Liver (tissue), 9 donors: ENCODE results near the gene FCHO2. TPM values are rescaled to one million over a fixed set of nuclear protein-coding genes. Genes with fewer than 3 reads are reported as not detected.
"Not testable (repeated sequence)": the region's sequence is repeated elsewhere in the genome, so short reads cannot be mapped to it uniquely, and the experiment has no call there.

Experiments
- DNase-seq: peaks from one replicate; pipeline ENCODE4 v3.0.0-alpha.2; 2017; ENCODE audit warnings: low spot score
- H3K27ac ChIP-seq, 2 donors: one replicate each; pipeline ENCODE4 v1.7.0; 2013; ENCODE audit warnings: inconsistent platforms in 2 of 2, low read length in 2 of 2, control low read depth in 1 of 2, low read depth in 1 of 2, mild to moderate bottlenecking in 1 of 2
- H3K27me3 ChIP-seq, 4 donors: one replicate each; pipeline versions ENCODE4 v1.6.1 to v1.7.0; 2013; ENCODE audit warnings: low read length in 3 of 4, inconsistent platforms in 1 of 4, mild to moderate bottlenecking in 1 of 4, moderate library complexity in 1 of 4; ENCODE audit not compliant: control insufficient read depth in 4 of 4, insufficient read depth in 4 of 4
- H3K36me3 ChIP-seq, 4 donors: one replicate each; pipeline versions ENCODE4 v1.6.1 to v1.7.0; 2013; ENCODE audit warnings: low read length in 3 of 4, mild to moderate bottlenecking in 3 of 4, low read depth in 1 of 4, moderate library complexity in 1 of 4; ENCODE audit not compliant: control insufficient read depth in 4 of 4, insufficient read depth in 3 of 4
- H3K4me1 ChIP-seq, 4 donors: one replicate each; pipeline versions ENCODE4 v1.6.1 to v1.7.0; 2013; ENCODE audit warnings: low read length in 3 of 4, mild to moderate bottlenecking in 3 of 4, moderate library complexity in 1 of 4; ENCODE audit not compliant: control insufficient read depth in 4 of 4, insufficient read depth in 4 of 4
- H3K4me3 ChIP-seq, 3 donors: one replicate each; pipeline versions ENCODE4 v1.6.1 to v1.7.0; 2013; ENCODE audit warnings: low read length in 3 of 3, control low read depth in 1 of 3, low read depth in 1 of 3, mild to moderate bottlenecking in 1 of 3
- H3K9ac ChIP-seq, 2 donors: one replicate each; pipeline ENCODE4 v1.7.0; 2013; ENCODE audit warnings: low read length in 2 of 2, mild to moderate bottlenecking in 2 of 2, moderate library complexity in 2 of 2, control low read depth in 1 of 2, low read depth in 1 of 2
- H3K9me3 ChIP-seq, 4 donors: one replicate each; pipeline versions ENCODE4 v1.6.1 to v1.7.0; 2013; ENCODE audit warnings: low read length in 3 of 4; ENCODE audit not compliant: control insufficient read depth in 4 of 4
- ATF3 ChIP-seq: IDR thresholded peaks from 2 replicates; pipeline ENCODE4 v1.6.1; 2016; ENCODE audit warnings: antibody characterized with exemption
- CTCF ChIP-seq: fragments of 150-350 bp; IDR thresholded peaks from 2 replicates; pipeline ENCODE4 v1.5.1; 2017; ENCODE audit warnings: improper control_type of control experiment, low read depth, low read length; ENCODE audit not compliant: missing input control
- EGR1 ChIP-seq, 2 donors: IDR thresholded peaks; 2 replicates each; pipeline ENCODE4 v1.6.1; 2016 to 2018; ENCODE audit warnings: antibody characterized with exemption in 2 of 2, low read depth in 2 of 2
- FOXA1 ChIP-seq: IDR thresholded peaks from 2 replicates; pipeline ENCODE4 v1.6.1; 2016; ENCODE audit warnings: antibody characterized with exemption
- FOXA2 ChIP-seq: IDR thresholded peaks from 2 replicates; pipeline ENCODE4 v1.6.1; 2016; ENCODE audit warnings: antibody characterized with exemption
- GABPA ChIP-seq, 2 donors: IDR thresholded peaks in 1 of 2; conservative IDR thresholded peaks in 1 of 2; 2 replicates each; pipeline ENCODE4 v1.6.1; 2016; ENCODE audit warnings: antibody characterized with exemption in 2 of 2, mild to moderate bottlenecking in 1 of 2, moderate library complexity in 1 of 2
- HNF4A ChIP-seq, 2 donors: conservative IDR thresholded peaks; 2 replicates each; pipeline ENCODE4 v1.6.1; 2016; ENCODE audit warnings: antibody characterized with exemption in 2 of 2, mild to moderate bottlenecking in 2 of 2
- HNF4G ChIP-seq: IDR thresholded peaks from 2 replicates; pipeline ENCODE4 v1.6.1; 2016; ENCODE audit warnings: antibody characterized with exemption
- JUND ChIP-seq, 2 donors: IDR thresholded peaks; 2 replicates each; pipeline ENCODE4 v1.6.1; 2016; ENCODE audit warnings: antibody characterized with exemption in 2 of 2
- MAX ChIP-seq: IDR thresholded peaks from 2 replicates; pipeline ENCODE4 v1.6.1; 2016; ENCODE audit warnings: antibody characterized with exemption
- NR2F2 ChIP-seq: IDR thresholded peaks from 2 replicates; pipeline ENCODE4 v1.6.1; 2016; ENCODE audit warnings: antibody characterized with exemption
- RAD21 ChIP-seq, 2 donors: IDR thresholded peaks; 2 replicates each; pipeline ENCODE4 v1.6.1; 2016; ENCODE audit warnings: antibody characterized with exemption in 2 of 2, mild to moderate bottlenecking in 2 of 2
- REST ChIP-seq: IDR thresholded peaks from 2 replicates; pipeline ENCODE4 v1.6.1; 2016; ENCODE audit warnings: antibody characterized with exemption, mild to moderate bottlenecking
- RXRA ChIP-seq, 2 donors: IDR thresholded peaks; 2 replicates each; pipeline ENCODE4 v1.6.1; 2017 to 2018; ENCODE audit warnings: antibody characterized with exemption in 2 of 2, mild to moderate bottlenecking in 1 of 2
- SP1 ChIP-seq: IDR thresholded peaks from 2 replicates; pipeline ENCODE4 v1.6.1; 2018; ENCODE audit warnings: antibody characterized with exemption, mild to moderate bottlenecking
- TAF1 ChIP-seq: conservative IDR thresholded peaks from 2 replicates; pipeline ENCODE4 v1.6.1; 2016; ENCODE audit warnings: antibody characterized with exemption, mild to moderate bottlenecking
- YY1 ChIP-seq: IDR thresholded peaks from 2 replicates; pipeline ENCODE4 v1.6.1; 2016; ENCODE audit warnings: antibody characterized with exemption, mild to moderate bottlenecking
- WGBS: extraction: QIAGEN DNeasy Blood & Tissue Kit; methylation state at CpG from one replicate; pipeline ENCODE4 v1.1.7; 2013; 5-methylcytosine and 5-hydroxymethylcytosine counted together
- polyA plus RNA-seq, 2 donors: library from polyadenylated mRNA; stranded (reverse) in 1 of 2; unstranded in 1 of 2; fragments of 200-250 nt in 1 of 2; fragments of >200 nt in 1 of 2; fragmentation: Nextera tagmentation in 1 of 2; extraction: Ambion mirVana in 1 of 2; gene quantifications; one replicate each; pipeline versions ENCODE4 v1.2.1 to v1.2.3, GENCODE V29; 2013 to 2015
- total RNA-seq, 2 donors: library from RNA; depleted of rRNA; stranded (reverse); fragments of >200 nt; gene quantifications; one replicate each; pipeline ENCODE4 v1.2.3, GENCODE V29; 2014
- donor health status: healthy.
- donor health status: healthy.
- donor health status: healthy.
- donor health status: healthy.
- donor health status: healthy.

Gene FCHO2
- total and polyA plus RNA-seq, 4 donors = 5.3 to 37.5 (median 9.3) TPM

GRCh38 chr5:72957337-72957736 lies 1.5 kb downstream of the FCHO2 start:
- Histone ChIP-seq H3K9me3 (no peaks in the 10 kb centered on the region), H3K27me3 (no peaks in the 10 kb centered on the region), H3K27ac (peak overlapping the region in 1 of 2 donors; percentile 97), H3K36me3 (no peaks in the 10 kb centered on the region), H3K4me1 (peaks cover 0 to 34% (median 11%) of the 10 kb centered on the region in 4 donors), H3K4me3 (peak overlapping the region; percentile 2 to 94 (median 24)), H3K9ac (peak overlapping the region in 1 of 2 donors; percentile 82)
- TF ChIP-seq HNF4A (conservative IDR thresholded peaks at IDR 0.05) (no peak), EGR1 (IDR thresholded peaks at IDR 0.05; ENCODE audit: low read depth in 2 of 2) (no peak), FOXA2 (no peak), NR2F2 (no peak), FOXA1 (no peak), RAD21 (IDR thresholded peaks at IDR 0.05) (no peak), ATF3 (no peak), REST (no peak), GABPA (IDR thresholded peaks at IDR 0.05 in 1 of 2, conservative IDR thresholded peaks at IDR 0.05 in 1 of 2) (no peak), YY1 (no peak), RXRA (IDR thresholded peaks at IDR 0.05) (no peak), MAX (no peak), CTCF (no peak), SP1 (no peak), TAF1 (no peak), JUND (IDR thresholded peaks at IDR 0.05) (no peak), HNF4G (no peak)
- 89% methylated on average over 1 of the region's 1 CpG for WGBS
- no peak for DNase-seq

- TF ChIP-seq EGR1 (IDR thresholded peaks at IDR 0.05; ENCODE audit: low read depth in 2 of 2) = no peak
- TF ChIP-seq MAX = no peak
- TF ChIP-seq HNF4A (conservative IDR thresholded peaks at IDR 0.05) = no peak
- TF ChIP-seq GABPA (IDR thresholded peaks at IDR 0.05 in 1 of 2, conservative IDR thresholded peaks at IDR 0.05 in 1 of 2) = no peak
- TF ChIP-seq HNF4G = no peak
- TF ChIP-seq FOXA2 = no peak
- Histone ChIP-seq H3K9me3 (no peaks in the 10 kb centered on the region), H3K4me1 (peaks cover 0 to 34% (median 11%) of the 10 kb centered on the region in 4 donors), H3K4me3 (no peak overlapping the region), H3K36me3 (no peaks in the 10 kb centered on the region), H3K27ac (no peak overlapping the region), H3K27me3 (no peaks in the 10 kb centered on the region), H3K9ac (no peak overlapping the region)
- 94% methylated on average over 1 of the region's 1 CpG for WGBS
- no peak for DNase-seq
Observed at GRCh38 chr5:72959257-72959656, 3.4 kb downstream of the FCHO2 start.

- not testable (repeated sequence) for H3K9ac ChIP-seq, DNase-seq, H3K27me3 ChIP-seq, H3K27ac ChIP-seq, H3K9me3 ChIP-seq, H3K4me3 ChIP-seq, H3K36me3 ChIP-seq, H3K4me1 ChIP-seq
- WGBS = 98% methylated on average over 4 of the region's 5 CpGs
Observed at GRCh38 chr5:72974481-72974880, 18.6 kb downstream of the FCHO2 start.

GRCh38 chr5:72976810-72977209 lies 21.0 kb downstream of the FCHO2 start:
- not testable (repeated sequence) for H3K27ac ChIP-seq, H3K9ac ChIP-seq, H3K36me3 ChIP-seq, H3K4me1 ChIP-seq, H3K4me3 ChIP-seq, H3K9me3 ChIP-seq, H3K27me3 ChIP-seq, DNase-seq
- 93% methylated on average over 1 of the region's 1 CpG for WGBS
